CD4-positive, alpha-beta T cell treated with Interleukin-17A for 1 hour (primary cell): Measurements from ENCODE around the gene TMEM52B.
"Not testable (repeated sequence)": the region's sequence is repeated elsewhere in the genome, so short reads cannot be mapped to it uniquely, and the experiment has no call there.

Source experiments
- DNase-seq: peaks from one replicate; pipeline ENCODE4 v3.0.0-alpha.2; 2020

TMEM52B gene

DNA sequence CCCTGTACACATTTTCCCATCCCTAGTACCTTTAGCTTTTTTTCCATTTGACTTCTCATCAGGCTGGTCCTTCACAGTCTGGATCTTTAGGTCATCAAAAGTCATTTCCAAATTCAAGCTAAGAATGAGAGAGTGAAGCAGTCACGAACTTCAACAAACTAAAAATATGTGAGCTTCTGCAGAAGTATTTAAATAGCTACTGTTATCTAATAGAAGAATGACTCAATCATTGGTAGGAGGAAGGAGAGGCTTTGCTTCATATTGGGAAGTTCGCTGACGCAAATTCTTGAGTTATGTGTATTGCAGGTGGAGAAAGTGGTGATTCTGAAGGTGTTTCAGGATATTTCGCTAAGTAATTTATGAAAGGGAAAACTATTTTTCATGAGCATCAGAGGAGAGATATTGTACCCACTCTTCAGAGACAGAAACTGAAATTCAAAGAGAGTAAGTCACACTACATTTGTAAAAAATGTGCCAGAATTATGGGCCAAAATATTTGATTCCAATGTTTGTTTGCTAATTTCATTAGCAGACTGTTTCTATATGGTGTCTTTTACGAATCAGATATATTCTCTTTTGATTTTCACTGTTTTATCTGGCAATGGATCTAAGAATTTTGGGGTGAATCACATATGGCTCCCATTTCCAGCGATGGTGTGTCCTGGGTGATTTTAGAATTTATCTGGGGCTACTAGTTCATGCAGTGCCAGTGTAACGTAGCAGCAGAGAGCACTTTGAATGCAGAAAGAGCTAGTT, 6.7 kb upstream of the TMEM52B start, which contains the start of gene OLR1:
TSS of gene OLR1 (minus strand) at position 160 of the 756 bp plus-strand sequence. CDS start at position 105, 55 bp downstream.
- no peak for DNase-seq

DNA sequence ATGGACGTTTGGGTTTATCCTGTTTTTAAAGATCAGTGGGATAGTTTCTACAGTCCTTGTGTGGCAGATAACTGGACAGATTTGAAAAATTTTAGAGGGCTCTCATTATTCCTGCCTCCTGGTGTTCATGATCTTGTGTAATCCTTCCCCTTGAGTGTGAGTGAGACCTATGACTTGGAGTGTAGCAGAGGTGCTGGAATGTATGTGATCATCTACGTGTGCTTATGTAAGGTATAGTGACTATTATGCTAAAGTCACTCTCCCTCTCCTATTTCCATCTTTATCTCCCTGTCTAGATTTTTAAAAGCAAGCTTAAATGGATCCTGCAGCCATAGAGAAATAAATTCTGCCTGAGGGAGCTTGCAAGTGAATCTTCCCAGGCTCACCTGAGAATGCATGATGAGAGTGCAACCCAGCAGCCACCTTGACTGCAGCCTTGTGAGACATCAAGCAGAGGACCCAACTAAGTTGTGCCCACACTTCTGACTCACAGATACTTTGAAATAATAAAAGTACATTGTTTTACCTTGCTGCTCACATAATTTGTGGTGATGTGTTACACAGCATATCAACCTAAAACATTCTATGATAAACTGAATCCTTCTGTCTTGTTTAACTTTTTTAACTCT, 3.7 kb upstream of the TMEM52B start:
- no peak for DNase-seq

DNA sequence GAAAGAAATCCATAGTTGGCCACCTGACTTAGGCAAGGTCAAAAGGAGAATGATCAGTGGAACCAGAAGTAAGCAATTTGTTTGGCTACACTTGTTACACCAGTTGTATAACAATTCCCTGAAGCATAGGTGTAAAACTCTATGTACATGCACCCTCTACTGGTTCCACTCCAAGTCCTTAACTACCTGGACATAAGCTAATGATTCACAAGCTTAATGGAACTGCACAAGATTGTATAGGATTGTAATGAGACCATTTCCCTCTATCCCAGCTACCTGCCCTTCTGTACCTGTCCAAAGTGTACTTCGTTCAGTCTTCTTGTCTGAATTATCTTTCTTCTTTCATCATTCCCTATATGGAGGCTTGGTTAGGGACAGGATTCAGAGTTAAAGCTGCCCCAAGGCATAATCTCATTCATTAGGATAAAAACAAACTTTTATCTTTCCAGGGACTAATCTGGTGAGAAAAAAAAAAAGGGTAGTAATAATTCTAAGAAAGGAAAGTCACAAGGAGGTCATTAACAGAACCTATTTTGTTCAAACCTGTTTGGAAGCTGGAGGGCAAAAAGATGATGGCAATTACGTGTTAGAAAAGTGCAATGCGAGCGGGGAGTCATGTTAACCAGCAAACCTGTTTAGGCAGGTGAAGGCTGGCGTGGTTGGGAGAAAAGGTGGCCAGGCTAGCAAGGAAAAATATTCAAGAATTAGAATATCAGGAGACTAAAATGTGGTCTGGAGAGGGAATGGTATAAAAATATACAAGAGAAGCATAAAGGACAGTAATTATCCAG, 2.8 kb upstream of the TMEM52B start:
- no peak for DNase-seq

DNA sequence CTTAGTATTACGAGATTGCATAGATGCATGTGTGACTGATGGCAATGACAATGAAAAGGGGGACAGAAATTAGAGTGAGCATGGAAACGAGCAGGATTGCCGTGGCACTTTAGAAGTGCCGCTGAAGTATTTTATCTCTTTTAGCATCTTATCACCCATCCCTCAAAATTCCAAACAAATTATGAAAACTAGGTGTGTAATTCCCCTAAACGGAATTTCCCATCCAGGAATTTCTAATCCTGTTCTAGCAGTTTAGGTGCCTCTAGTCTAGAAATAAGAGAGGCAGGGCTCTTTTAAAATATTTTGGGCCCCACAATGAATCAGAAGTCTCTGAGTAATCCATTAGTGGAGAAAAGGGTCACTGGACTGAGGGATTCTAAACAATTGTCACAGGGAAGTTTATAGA, 947 bp downstream of the TMEM52B start:
- no peak for DNase-seq

DNA sequence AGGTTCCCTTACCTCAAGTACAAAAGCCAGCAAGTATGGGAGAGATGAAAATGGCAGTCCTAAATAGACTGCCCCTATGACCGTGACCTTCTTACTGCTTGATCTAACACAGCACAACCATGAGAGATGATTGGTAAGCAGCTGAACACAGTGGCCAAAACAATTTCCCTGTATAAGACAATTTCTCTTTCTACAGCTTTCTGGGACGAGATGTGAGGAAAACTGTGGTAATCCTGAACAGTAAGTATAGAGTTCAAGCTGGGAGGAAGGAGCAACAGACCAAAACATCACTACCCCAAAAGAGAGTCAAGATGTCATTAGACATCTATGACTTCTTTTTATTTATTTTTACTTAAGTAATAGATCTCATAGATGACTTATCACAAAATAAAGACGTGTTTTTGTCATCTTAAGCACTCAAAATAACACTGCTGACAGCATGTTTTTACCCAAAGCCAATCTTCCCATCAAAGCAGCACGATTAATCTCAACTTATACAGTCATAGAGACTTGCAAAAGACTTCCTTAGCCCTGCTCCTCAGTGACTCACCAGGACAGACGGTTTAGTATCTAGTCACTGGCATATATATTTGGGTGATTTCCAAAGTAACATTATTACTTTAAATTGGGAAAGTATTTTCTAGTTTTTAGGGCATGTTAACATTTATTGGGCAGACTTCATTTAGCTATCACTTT, 3.7 kb downstream of the TMEM52B start:
- DNase-seq = no peak

DNA sequence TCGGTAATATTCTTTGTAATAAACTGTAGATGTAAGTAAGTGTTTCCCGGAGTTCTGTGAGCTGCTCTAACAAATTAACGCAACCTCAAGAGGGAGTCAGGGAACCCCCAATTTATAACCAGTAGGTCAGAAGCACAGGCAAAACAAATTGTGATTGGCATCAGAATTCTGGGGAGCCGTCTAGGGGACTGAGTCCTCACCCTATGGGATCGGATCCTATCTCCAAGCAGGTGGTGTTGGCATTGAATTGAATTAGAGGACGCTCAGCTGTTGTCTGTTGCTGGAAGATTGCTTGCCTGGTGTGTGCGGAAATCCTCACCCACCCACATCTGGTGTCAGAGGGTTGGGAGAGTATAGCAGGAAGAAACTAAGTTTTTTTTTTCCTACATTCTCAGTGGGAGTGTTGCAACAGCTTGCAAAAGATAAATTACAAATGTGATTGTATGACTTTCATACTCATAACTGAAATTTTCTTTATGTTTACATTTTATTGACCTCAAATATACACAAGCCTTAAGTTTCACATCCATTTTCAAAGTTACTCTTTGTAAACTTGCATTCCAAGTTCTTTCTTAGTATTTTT, 5.5 kb downstream of the TMEM52B start:
- no peak for DNase-seq

DNA sequence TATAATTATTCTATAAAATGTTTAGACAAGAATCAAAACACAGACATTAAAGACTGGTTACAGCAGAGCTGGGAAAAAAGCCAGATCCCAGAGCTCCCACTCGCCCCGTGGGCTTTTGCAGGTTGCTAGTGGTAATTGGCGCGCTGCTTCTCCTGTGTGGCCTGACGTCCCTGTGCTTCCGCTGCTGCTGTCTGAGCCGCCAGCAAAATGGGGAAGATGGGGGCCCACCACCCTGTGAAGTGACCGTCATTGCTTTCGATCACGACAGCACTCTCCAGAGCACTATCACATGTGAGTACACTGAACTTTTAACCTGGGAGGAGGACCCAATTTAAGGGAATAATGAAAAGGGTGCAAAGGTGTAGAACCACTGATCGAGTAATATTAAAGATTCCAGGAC, 7.5 kb downstream of the TMEM52B start:
- DNase-seq = peak; percentile 21

DNA sequence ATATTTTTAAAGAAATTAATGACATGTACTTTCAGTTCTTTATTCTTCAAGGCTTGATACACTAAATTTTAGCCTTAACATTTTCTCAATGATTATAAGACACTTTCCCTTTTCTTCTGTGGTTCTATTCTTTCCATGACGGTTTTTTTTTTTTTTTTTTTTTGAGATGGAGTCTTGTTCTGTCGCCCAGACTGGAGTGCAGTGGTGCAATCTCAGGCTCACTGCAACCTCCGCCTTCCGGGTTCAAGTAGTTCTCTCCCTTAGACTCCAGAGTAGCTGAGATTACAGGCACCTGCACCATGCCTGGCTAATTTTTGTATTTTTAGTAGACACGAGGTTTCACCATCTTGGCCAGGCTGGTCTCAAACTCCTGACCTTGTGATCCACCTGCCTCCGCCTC, 8.1 kb downstream of the TMEM52B start:
- DNase-seq = not testable (repeated sequence)

DNA sequence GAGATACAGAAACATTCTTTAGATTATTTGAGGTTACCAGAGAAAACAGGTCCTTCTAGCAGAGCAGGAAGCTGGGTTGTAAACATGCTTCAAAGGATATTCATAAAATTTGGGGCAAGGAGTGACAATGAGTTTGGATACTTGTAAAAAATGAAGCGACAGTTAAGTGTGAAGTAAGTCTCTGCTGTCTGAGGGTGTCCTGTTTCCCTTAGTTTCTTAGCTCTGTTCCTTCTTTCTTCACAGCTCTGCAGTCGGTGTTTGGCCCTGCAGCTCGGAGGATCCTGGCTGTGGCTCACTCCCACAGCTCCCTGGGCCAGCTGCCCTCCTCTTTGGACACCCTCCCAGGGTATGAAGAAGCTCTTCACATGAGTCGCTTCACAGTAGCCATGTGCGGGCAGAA, 10.8 kb downstream of the TMEM52B start:
- DNase-seq = no peak

DNA sequence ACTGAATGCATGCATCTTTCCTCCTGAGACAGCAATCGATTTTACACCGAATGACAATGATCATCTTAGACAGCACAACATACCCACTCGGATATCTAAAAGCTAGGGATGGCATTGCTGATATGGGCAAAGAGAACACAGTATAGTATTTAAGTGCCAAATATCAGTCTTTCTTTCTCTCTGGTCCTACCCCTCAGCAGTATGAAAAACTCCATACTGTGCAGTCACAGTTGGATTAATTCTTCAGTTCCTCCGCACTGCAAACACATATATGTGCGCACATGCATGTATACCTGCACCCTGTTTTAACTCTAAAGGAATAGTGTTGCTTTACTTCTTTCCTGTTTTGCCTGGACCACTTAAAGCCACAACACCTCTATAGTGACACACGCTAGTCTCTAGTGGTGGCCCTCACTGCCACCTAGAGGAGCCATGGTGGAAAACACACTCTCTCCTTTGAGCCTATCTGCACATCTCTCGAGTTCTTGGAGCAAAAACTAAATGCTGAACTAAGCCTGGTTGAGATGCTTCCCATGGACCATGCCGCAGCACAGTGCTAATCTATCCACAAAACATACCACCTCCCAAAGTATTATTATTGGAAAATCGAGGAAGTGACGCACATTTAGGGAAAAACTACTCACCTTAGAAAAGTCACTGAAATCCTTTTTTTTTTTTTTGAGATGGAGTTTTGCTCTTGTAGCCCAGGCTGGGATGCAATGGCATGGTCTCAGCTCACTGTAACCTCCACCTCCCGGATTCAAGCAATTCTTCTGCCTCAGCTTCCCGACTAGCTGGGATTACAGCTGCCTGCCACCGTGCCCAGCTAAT, 11.9 kb downstream of the TMEM52B start:
- DNase-seq = peak; percentile 70

DNA sequence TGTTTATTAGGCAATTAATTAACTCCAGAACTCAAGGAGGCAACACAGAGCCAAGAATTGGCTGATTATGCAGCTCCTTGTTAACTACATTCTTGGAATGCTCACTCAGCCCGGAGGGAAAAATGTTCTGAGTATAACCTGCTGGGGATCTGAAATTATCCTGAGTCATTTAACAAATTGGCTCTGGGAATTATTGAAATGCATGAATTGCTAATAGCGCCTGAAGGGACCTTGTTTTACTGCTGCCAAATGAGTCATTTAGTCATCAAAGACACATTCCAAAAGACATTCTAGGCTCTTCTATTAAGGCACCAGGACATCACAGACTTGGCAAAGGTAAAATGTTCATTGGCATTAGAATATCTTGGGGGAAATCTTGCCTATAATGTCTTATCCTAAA, 13.0 kb downstream of the TMEM52B start:
- no peak for DNase-seq

DNA sequence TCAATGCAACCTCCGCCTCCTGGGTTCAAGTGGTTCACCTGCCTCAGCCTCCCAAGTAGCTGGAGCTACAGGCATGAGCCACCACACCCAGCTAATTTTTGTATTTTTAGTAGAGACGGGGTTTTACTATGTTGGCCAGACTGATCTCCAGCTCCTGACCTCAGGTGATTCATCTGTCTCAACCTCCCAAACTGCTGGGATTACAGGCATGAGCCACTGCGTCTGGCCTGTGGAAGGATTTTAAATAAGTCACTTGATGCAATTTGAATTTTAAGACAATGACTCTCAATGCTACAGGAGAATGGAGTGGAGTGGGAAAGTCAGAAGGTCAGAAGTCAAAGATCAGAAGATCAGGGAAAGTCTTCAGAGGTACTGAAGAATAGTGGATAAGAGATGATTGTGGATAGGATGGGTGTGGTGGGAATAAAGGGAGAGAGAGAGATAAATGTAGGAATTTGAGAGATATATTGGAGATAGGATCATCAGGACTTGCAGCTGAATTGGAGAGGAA, 15.4 kb downstream of the TMEM52B start:
- no peak for DNase-seq

DNA sequence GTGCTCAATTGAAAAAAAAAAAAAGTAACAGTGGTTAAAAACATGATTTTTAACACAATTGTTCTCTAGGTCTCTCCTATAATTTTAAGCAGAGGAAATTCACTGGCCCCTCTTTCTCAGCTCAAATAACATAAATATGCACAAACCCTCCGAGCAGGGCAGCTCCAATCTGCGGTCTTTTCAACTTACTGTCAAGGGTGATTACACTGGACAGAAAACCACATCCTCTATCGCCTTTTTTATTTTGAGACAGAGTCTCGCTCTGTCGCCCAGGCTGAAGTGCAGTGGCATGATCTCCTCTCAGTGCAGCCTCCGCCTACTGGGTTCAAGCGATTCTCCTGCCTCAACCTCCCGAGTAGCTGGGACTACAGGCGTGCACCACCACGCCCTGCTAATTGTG, 17.4 kb downstream of the TMEM52B start:
- no peak for DNase-seq

DNA sequence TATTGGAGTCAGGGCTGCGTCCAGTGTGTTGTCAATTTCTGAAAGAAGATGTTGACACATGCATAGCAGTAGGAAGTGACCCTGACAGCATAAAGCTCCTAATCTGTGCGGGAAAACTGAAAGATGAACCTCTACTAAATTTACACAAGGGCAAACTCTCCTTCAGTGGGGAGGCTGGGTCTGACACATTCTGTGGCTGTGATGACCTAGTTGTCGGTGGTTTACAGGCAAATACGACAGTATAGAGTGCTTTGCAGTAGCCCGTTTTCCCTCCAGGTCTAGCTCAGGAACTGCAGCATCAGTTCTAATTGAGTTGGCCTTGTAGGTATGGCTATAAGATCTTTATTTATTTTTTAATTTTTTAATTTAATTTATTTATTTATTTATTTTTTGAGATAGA, 19.0 kb downstream of the TMEM52B start:
- DNase-seq = no peak

DNA sequence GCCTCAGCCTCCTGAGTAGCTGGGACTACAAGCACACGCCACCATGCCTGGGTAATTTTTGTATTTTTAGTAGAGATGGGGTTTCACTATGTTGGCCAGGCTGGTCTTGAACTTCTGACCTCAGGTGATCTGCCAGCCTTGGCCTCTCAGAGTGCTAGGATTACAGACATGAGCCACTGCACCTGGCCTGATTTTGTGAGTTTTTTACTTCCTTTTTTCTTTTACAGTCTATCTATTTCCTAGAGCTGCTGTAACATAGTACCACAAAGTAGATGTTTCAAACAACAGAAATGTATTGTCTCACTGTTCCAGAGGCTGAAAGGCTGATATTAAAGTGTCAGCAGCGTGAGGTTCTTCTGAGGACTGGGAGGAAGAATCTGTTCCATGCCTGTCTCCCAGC, 25.7 kb downstream of the TMEM52B start:
- not testable (repeated sequence) for DNase-seq

DNA sequence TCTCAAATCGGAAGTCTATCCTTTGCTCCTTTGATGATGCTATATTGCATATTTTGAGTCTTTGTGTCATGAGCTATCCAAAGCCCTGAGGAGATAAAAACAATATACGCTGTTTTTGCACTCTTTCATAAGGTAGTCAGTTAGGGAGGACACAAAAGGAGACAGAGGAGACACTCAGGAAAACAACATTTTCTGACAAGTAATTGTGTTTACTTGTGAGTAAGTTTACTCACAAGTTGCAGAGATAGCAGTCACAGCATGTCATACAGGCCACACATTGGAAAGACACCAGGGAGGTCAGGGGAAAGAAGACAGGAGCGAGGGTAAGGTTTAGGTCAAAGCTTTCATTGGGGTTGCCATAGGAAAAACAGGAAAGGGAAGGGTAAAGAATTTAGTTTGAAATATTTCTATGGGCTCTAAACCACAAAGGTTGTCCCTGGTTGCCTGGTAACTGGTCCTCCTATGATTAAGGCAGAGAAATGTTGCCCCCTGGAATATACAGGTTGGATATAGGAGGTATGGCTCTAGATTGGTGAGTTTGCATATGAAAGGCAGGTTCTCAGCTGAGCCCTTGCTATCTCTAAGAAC, 26.5 kb downstream of the TMEM52B start:
- no peak for DNase-seq

DNA sequence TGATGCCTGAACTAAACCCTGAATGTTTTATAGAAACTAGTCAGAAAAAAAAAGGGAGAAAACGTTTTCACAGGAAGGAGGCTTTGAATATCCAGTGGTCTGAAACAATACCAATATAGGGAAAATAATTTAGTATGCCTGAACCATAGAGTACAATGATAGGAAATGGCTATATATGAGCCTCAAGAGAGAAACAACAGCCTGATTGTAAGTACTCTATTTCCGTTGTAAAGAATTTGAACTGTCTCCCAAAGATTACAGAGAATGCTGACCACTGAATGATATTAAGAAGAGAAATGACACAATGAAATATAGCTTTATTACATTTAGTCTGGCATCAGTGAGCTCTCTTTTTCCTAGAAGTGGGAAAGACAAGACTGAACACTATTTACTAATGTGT, 28.3 kb downstream of the TMEM52B start:
- DNase-seq = no peak

DNA sequence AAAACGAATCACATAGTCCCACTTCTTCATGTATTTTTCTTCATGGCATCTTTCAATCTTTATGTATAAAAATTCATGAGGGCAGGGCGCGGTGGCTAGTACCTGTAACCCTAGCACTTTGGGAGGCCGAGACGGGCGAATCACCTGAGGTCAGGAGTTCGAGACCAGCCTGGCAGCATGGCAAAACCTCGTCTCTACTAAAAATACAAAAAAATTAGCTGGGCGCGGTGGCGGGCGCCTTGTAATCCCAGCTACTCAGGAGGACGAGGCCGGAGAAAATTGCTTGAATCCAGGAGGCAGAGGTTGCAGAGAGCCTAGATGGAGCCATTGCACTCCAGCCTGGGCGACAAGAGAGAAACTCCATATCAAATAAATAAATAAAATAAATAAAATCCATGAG, 31.4 kb downstream of the TMEM52B start:
- no peak for DNase-seq

DNA sequence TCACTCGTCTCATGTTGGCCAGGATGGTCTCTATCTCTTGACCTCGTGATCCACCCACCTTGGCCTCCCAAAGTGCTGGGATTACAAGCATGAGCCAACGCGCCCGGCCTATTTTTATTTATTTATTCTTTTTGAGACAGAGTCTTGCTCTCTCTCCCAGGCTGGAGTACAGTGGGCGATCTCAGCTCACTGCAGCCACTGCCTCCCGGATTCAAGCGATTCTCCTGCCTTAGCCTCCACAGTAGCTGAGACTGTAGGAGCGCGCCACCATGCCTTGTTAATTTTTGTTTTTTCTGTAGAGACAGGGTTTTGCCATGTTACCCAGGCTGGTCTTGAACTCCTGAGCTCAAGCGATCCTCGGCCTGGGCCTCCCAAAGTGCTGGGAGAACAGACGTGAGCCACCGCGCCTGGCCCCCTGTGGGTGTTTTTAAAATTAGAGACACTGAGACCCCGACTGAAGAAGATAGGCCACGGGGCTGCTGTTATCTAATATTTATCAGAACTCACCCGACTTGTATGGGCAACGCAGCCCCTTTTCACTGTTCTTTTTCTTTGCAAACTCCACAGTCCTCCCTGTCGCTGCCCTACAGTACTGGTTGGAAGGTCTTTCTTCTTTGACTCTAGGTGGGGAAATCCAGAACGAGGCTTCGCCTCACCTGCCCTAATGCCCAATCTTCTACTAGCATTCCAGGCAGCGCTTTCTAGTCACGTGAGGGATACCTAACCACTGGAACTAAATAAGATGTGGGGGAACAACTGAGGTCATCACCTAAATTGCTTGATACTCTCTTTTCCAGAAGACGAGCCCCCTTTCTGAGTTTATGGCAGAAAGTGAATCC, 32.5 kb downstream of the TMEM52B start:
- no peak for DNase-seq
